HFF-Myc (cell line): Measurements from ENCODE around the gene TCF21.

Experiments
- DNase-seq: peaks from one replicate; pipeline ENCODE4 v3.0.0-alpha.2; 2011; ENCODE audit warnings: low read depth; ENCODE audit errors: extremely low read depth
- H3K4me3 ChIP-seq: replicated peaks from 2 replicates; pipeline ENCODE4 v1.5.1; 2011; ENCODE audit warnings: low read depth, mild to moderate bottlenecking, control low read depth, low read length
- CTCF ChIP-seq: IDR thresholded peaks from 2 replicates; pipeline ENCODE4 v1.5.1; 2012; ENCODE audit warnings: mild to moderate bottlenecking, low read depth, low read length, control low read depth; ENCODE audit errors: missing control alignments

TCF21 gene

GRCh38 chr6:133892813-133893691 lies 4.1 kb downstream of the TCF21 start:
- no peak for DNase-seq
- no peak for TF ChIP-seq CTCF
- H3K4me3 ChIP-seq, result no peak overlapping the region

- no peak overlapping the region for H3K4me3 ChIP-seq
- no peak for TF ChIP-seq CTCF
- no peak for DNase-seq
Observed at GRCh38 chr6:133893946-133894345, 5.0 kb downstream of the TCF21 start.

GRCh38 chr6:133894369-133894768 lies 5.5 kb downstream of the TCF21 start:
- DNase-seq, result no peak
- TF ChIP-seq CTCF, result no peak
- H3K4me3 ChIP-seq, result no peak overlapping the region

GRCh38 chr6:133894795-133895358 lies 6.0 kb downstream of the TCF21 start:
- no peak overlapping the region for H3K4me3 ChIP-seq
- TF ChIP-seq CTCF, result no peak
- DNase-seq, result no peak

- no peak for DNase-seq
- no peak overlapping the region for H3K4me3 ChIP-seq
- no peak for TF ChIP-seq CTCF
Observed at GRCh38 chr6:133895573-133896343, 6.8 kb downstream of the TCF21 start.

GRCh38 chr6:133896344-133896721 lies 7.4 kb downstream of the TCF21 start:
- no peak overlapping the region for H3K4me3 ChIP-seq
- no peak for DNase-seq
- no peak for TF ChIP-seq CTCF
